ENCODE measurements around the gene ZNF232. TPM values are rescaled to one million over a fixed set of nuclear protein-coding genes. Genes with fewer than 3 reads are reported as not detected.
"Not testable (repeated sequence)": the region's sequence is repeated elsewhere in the genome, so short reads cannot be mapped to it uniquely, and the experiment has no call there.

ZNF232 gene
- total RNA-seq, 1 experiment from 2014 or later = 11.1 TPM

DNA sequence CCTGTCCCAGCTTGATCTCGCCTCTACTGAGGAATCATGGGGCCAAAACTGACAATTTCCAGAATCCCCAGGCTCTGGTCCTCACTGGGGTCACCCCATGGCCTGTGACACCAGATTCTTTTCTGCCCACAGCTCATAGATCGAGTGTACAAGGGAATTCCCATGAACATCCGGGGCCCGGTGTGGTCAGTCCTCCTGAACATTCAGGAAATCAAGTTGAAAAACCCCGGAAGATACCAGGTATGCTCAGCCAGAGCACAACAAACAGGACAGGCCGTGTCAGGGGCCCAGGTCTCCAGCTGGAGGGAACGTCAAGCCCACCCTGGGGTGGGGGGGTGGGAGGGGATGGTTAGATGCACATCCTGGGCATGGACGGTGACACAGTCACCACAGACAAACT is 21.6 kb upstream of the ZNF232 start:
- RAD21 ChIA-PET (ENCODE audit: low non-redundant PET in 1 of 2, low total read pairs in 2 of 2, uncharacterized antibody in 2 of 2, unreplicated experiment in 2 of 2) = interaction anchor here in 1 of 2 experiments (0.6 kb wide), 1 partner anchor 37 kb away, joined by 3 read pairs; no protein-coding TSS in a partner anchor
- Histone ChIP-seq H4K20me1 (ENCODE audit: insufficient read depth) (no peaks in the 10 kb centered on the region), H2AFZ (ENCODE audit: low read depth, low read length, poor library complexity, severe bottlenecking) (no peak overlapping the region), H3K4me1 (ENCODE audit: control insufficient read depth in 1 of 2, insufficient read depth in 2 of 2, low read length in 2 of 2) (no peaks in the 10 kb centered on the region), H3K4me3 (replicated peaks in 1 of 2; ENCODE audit: low read depth in 1 of 2, low read length in 2 of 2) (no peak overlapping the region), H3K27ac (ENCODE audit: low read depth, low read length) (no peak overlapping the region), H3K79me2 (ENCODE audit: insufficient read depth, low read length) (no peaks in the 10 kb centered on the region), H3K9me3 (ENCODE audit: control insufficient read depth in 1 of 2, insufficient read depth in 1 of 2, low read depth in 1 of 2, low read length in 2 of 2) (no peaks in the 10 kb centered on the region), H3K27me3 (ENCODE audit: insufficient read depth, low read length) (no peaks in the 10 kb centered on the region), H3K36me3 (ENCODE audit: control insufficient read depth in 1 of 2, insufficient read depth in 2 of 2, low read length in 2 of 2) (no peaks in the 10 kb centered on the region), H3K4me2 (ENCODE audit: low read length) (no peak overlapping the region), H3K9me2 (ENCODE audit: insufficient read depth) (no peaks in the 10 kb centered on the region), H3K9ac (ENCODE audit: low read length) (no peak overlapping the region)
- POLR2A ChIA-PET = no interaction called here
- no peak for DNase-seq (ENCODE audit: low read depth, low spot score)
- no peak for TF ChIP-seq CBX3 (IDR thresholded peaks at IDR 0.05; ENCODE audit: low read depth)
- TF ChIP-seq SIN3A (IDR thresholded peaks at IDR 0.05; ENCODE audit: low read depth) = no peak
- no peak for TF ChIP-seq RAD21 (IDR thresholded peaks at IDR 0.05; ENCODE audit: low read depth)
- no peak for TF ChIP-seq EZH2phosphoT487 (IDR thresholded peaks at IDR 0.05; ENCODE audit: borderline replicate concordance)
- no peak for TF ChIP-seq TCF7L2 (IDR thresholded peaks at IDR 0.05; ENCODE audit: borderline replicate concordance, extremely low read depth, insufficient read depth, insufficient read length)
- TF ChIP-seq YY1 (IDR thresholded peaks at IDR 0.05; ENCODE audit: extremely low read depth, insufficient replicate concordance, low read depth, low read length) = no peak
- no peak for TF ChIP-seq EGR1 (IDR thresholded peaks at IDR 0.05; ENCODE audit: low read depth)
- no peak for TF ChIP-seq ZFX (IDR thresholded peaks at IDR 0.05)
- TF ChIP-seq FOSL1 (IDR thresholded peaks at IDR 0.05; ENCODE audit: low read depth) = no peak
- TF ChIP-seq POLR2AphosphoS5 (IDR thresholded peaks at IDR 0.05; ENCODE audit: low read depth, low read length) = no peak
- CTCF ChIA-PET = no interaction called here
- ATAC-seq = no peak
- no TSS peak for BruUV-seq (replicated peaks)
- intact Hi-C loops (cut with micrococcal nuclease) = no loop called here

DNA sequence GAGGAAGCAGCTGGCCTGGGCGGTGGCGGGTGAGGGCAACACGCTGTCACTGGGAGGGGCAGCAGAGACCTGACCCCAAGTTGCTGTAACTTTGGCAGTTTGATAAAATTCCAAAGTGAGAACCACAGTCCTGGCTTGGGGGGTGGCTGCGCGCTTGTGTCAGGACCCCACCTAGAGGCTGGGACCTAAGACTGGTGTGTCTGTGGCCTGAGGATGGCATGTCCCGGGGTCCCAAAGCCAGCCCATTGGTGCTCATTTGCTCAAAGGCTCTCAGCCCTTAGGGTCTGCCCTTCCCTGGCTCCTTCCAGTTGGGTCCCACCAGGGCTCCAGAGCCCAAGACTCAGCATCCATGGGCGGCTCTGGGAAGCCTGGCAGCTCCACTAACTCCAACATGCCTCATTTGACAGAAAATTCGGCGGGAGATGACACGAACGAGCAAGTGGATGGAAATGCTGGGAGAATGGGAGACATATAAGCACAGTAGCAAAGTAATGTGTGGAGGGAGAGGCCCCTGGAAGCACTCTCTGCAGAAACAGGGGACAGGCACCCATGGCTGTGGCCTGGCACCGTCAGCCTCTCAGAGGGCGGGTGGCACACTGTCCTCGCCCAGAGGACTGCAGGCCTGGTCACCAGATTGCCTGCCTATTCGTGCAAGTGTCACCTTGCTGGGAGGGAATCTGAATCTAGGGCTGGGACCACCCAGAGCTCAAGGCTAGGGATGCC is 21.0 kb upstream of the ZNF232 start:
- H3K9ac ChIP-seq (ENCODE audit: low read length); POLR2A ChIA-PET; CTCF ChIA-PET; H3K4me3 ChIP-seq (replicated peaks in 1 of 2; ENCODE audit: low read depth in 1 of 2, low read length in 2 of 2); H3K4me1 ChIP-seq (ENCODE audit: control insufficient read depth in 1 of 2, insufficient read depth in 2 of 2, low read length in 2 of 2); H3K4me2 ChIP-seq (ENCODE audit: low read length); H3K9me2 ChIP-seq (ENCODE audit: insufficient read depth); H4K20me1 ChIP-seq (ENCODE audit: insufficient read depth); DNase-seq (ENCODE audit: low read depth, low spot score); H3K79me2 ChIP-seq (ENCODE audit: insufficient read depth, low read length); H3K36me3 ChIP-seq (ENCODE audit: control insufficient read depth in 1 of 2, insufficient read depth in 2 of 2, low read length in 2 of 2); BruUV-seq (replicated peaks); H3K27me3 ChIP-seq (ENCODE audit: insufficient read depth, low read length); H3K9me3 ChIP-seq (ENCODE audit: control insufficient read depth in 1 of 2, insufficient read depth in 1 of 2, low read depth in 1 of 2, low read length in 2 of 2); H3K27ac ChIP-seq (ENCODE audit: low read depth, low read length); ATAC-seq; intact Hi-C loops (cut with micrococcal nuclease); H2AFZ ChIP-seq (ENCODE audit: low read depth, low read length, poor library complexity, severe bottlenecking): not testable (repeated sequence)
- RAD21 ChIA-PET (ENCODE audit: low non-redundant PET in 1 of 2, low total read pairs in 2 of 2, uncharacterized antibody in 2 of 2, unreplicated experiment in 2 of 2) = interaction anchor here in 1 of 2 experiments (0.6 kb wide), 1 partner anchor 38 kb away, joined by 3 read pairs; no protein-coding TSS in a partner anchor

- POLR2A ChIA-PET; H3K27ac ChIP-seq (ENCODE audit: low read depth, low read length); H3K4me3 ChIP-seq (replicated peaks in 1 of 2; ENCODE audit: low read depth in 1 of 2, low read length in 2 of 2); H3K9ac ChIP-seq (ENCODE audit: low read length); ATAC-seq; H3K4me1 ChIP-seq (ENCODE audit: control insufficient read depth in 1 of 2, insufficient read depth in 2 of 2, low read length in 2 of 2); CTCF ChIA-PET; H2AFZ ChIP-seq (ENCODE audit: low read depth, low read length, poor library complexity, severe bottlenecking); H3K27me3 ChIP-seq (ENCODE audit: insufficient read depth, low read length); H4K20me1 ChIP-seq (ENCODE audit: insufficient read depth); BruUV-seq (replicated peaks); RAD21 ChIA-PET (ENCODE audit: low non-redundant PET in 1 of 2, low total read pairs in 2 of 2, uncharacterized antibody in 2 of 2, unreplicated experiment in 2 of 2); H3K36me3 ChIP-seq (ENCODE audit: control insufficient read depth in 1 of 2, insufficient read depth in 2 of 2, low read length in 2 of 2); DNase-seq (ENCODE audit: low read depth, low spot score); H3K4me2 ChIP-seq (ENCODE audit: low read length); H3K79me2 ChIP-seq (ENCODE audit: insufficient read depth, low read length); H3K9me3 ChIP-seq (ENCODE audit: control insufficient read depth in 1 of 2, insufficient read depth in 1 of 2, low read depth in 1 of 2, low read length in 2 of 2); H3K9me2 ChIP-seq (ENCODE audit: insufficient read depth); intact Hi-C loops (cut with micrococcal nuclease): not testable (repeated sequence)
Measured at GRCh38 chr17:5131799-5132502, 20.3 kb upstream of the ZNF232 start.

All from HCT116 (cell line).